ENCODE data around the gene COLEC12.
"Not testable (repeated sequence)": the region's sequence is repeated elsewhere in the genome, so short reads cannot be mapped to it uniquely, and the experiment has no call there.

Gene COLEC12

GRCh38 chr18:312415-312814 lies 188.1 kb downstream of the COLEC12 start:
- DNase-seq: no peak

- DNase-seq: no peak
Observed at GRCh38 chr18:310042-310441, 190.5 kb downstream of the COLEC12 start.

GRCh38 chr18:308086-308485 lies 192.4 kb downstream of the COLEC12 start:
- DNase-seq: not testable (repeated sequence)

GRCh38 chr18:306608-307255 lies 193.8 kb downstream of the COLEC12 start:
- DNase-seq: no peak

- DNase-seq: no peak
Observed at GRCh38 chr18:305003-305501, 195.4 kb downstream of the COLEC12 start.

GRCh38 chr18:303607-304006 lies 196.9 kb downstream of the COLEC12 start:
- DNase-seq: no peak

GRCh38 chr18:303011-303410 lies 197.5 kb downstream of the COLEC12 start:
- DNase-seq: no peak

- no peak for DNase-seq
Observed at GRCh38 chr18:302097-302496, 198.4 kb downstream of the COLEC12 start.

GRCh38 chr18:297936-298335 lies 202.6 kb downstream of the COLEC12 start:
- no peak for DNase-seq

- no peak for DNase-seq
Observed at GRCh38 chr18:295756-296490, 204.6 kb downstream of the COLEC12 start.

GRCh38 chr18:294566-294965 lies 205.9 kb downstream of the COLEC12 start:
- no peak for DNase-seq

GRCh38 chr18:293536-293935 lies 207.0 kb downstream of the COLEC12 start:
- DNase-seq: no peak

- no peak for DNase-seq
Observed at GRCh38 chr18:292271-292670, 208.2 kb downstream of the COLEC12 start.

- not testable (repeated sequence) for DNase-seq
Observed at GRCh38 chr18:289970-290369, 210.5 kb downstream of the COLEC12 start.

GRCh38 chr18:289026-289425 lies 211.5 kb downstream of the COLEC12 start:
- DNase-seq: no peak

GRCh38 chr18:286515-287310 lies 213.8 kb downstream of the COLEC12 start:
- DNase-seq: peak in 1 of 2 experiments; percentile 28

- DNase-seq: no peak
Observed at GRCh38 chr18:285817-286216, 214.7 kb downstream of the COLEC12 start.

- DNase-seq: no peak
Observed at GRCh38 chr18:275486-275885, 225.0 kb downstream of the COLEC12 start.

GRCh38 chr18:274313-274712 lies 226.2 kb downstream of the COLEC12 start:
- peak in 1 of 2 experiments; percentile 6 for DNase-seq

GRCh38 chr18:273525-273924 lies 227.0 kb downstream of the COLEC12 start:
- DNase-seq: no peak

GRCh38 chr18:272650-273049 lies 227.9 kb downstream of the COLEC12 start:
- DNase-seq: no peak

GRCh38 chr18:269480-270095 lies 230.9 kb downstream of the COLEC12 start:
- no peak for DNase-seq

Data from NCI-H2081 (cell line).